Fibroblast of mammary gland (primary cell): Measurements from ENCODE around the gene CST7.

ENCODE experiments used
- DNase-seq: peaks from one replicate; pipeline ENCODE4 v3.0.0-alpha.2; 2010; ENCODE audit warnings: low read depth
- H3K4me3 ChIP-seq: 2 replicates; pipeline ENCODE4 v1.5.1; 2011; ENCODE audit warnings: low read depth, mild to moderate bottlenecking, low read length, moderate library complexity; ENCODE audit not compliant: control insufficient read depth
- CTCF ChIP-seq: conservative IDR thresholded peaks from 2 replicates; pipeline ENCODE4 v1.5.1; 2011; ENCODE audit warnings: low read depth, low read length, inconsistent platforms; ENCODE audit not compliant: control insufficient read depth, insufficient read depth

CST7 gene

GRCh38 chr20:24962510-24962909 is 13.4 kb downstream of the CST7 start:
- no peak for DNase-seq

GRCh38 chr20:24963672-24964505 is 14.8 kb downstream of the CST7 start:
- H3K4me3 ChIP-seq = no peak overlapping the region

More at GRCh38 chr20:24962510-24962909, 13.4 kb downstream of the CST7 start:
- H3K4me3 ChIP-seq = no peak overlapping the region
- no peak for TF ChIP-seq CTCF

GRCh38 chr20:24964506-24964840 is 15.4 kb downstream of the CST7 start:
- no peak for DNase-seq
- TF ChIP-seq CTCF = no peak
- H3K4me3 ChIP-seq = no peak overlapping the region

More at GRCh38 chr20:24963672-24964505, 14.8 kb downstream of the CST7 start:
- no peak for TF ChIP-seq CTCF
- DNase-seq = no peak

- TF ChIP-seq CTCF = no peak
- no peak for DNase-seq
Observed at GRCh38 chr20:24965065-24965919, 16.2 kb downstream of the CST7 start.

GRCh38 chr20:24966317-24967012 is 17.4 kb downstream of the CST7 start:
- no peak for DNase-seq
- H3K4me3 ChIP-seq = no peak overlapping the region
- no peak for TF ChIP-seq CTCF

More at GRCh38 chr20:24965065-24965919, 16.2 kb downstream of the CST7 start:
- H3K4me3 ChIP-seq = no peak overlapping the region

GRCh38 chr20:24968278-24968800 is 19.3 kb downstream of the CST7 start:
- DNase-seq = no peak
- H3K4me3 ChIP-seq = no peak overlapping the region
- TF ChIP-seq CTCF = no peak
